H9 (cell line): ENCODE results near the gene C1QTNF1. TPM values are rescaled to one million over a fixed set of nuclear protein-coding genes. Genes with fewer than 3 reads are reported as not detected.

Experiments
- DNase-seq: peaks from one replicate; pipeline ENCODE4 v3.0.0-alpha.2; 2017
- H2AFZ ChIP-seq: one replicate; pipeline ENCODE4 v1.6.1; 2013; ENCODE audit warnings: mild to moderate bottlenecking, low read length, control low read depth, moderate library complexity
- H2AK5ac ChIP-seq: 2 replicates; pipeline ENCODE4 v1.6.1; 2013; ENCODE audit warnings: low read length, control low read depth, mixed read lengths; ENCODE audit not compliant: insufficient read length
- H2BK120ac ChIP-seq: one replicate; pipeline ENCODE4 v1.6.1; 2013; ENCODE audit warnings: low read depth, mild to moderate bottlenecking, low read length, control low read depth, inconsistent platforms; ENCODE audit not compliant: poor library complexity, severe bottlenecking
- H2BK12ac ChIP-seq: 2 replicates; pipeline ENCODE4 v1.6.1; 2013; ENCODE audit warnings: low read length, control low read depth, mixed read lengths, low read depth; ENCODE audit not compliant: insufficient read length
- H2BK15ac ChIP-seq: 2 replicates; pipeline ENCODE4 v1.6.1; 2013; ENCODE audit warnings: low read depth, low read length, control low read depth
- H2BK20ac ChIP-seq: one replicate; pipeline ENCODE4 v1.6.1; 2013; ENCODE audit warnings: low read depth, mild to moderate bottlenecking, low read length, control low read depth, inconsistent platforms; ENCODE audit not compliant: poor library complexity, severe bottlenecking
- H2BK5ac ChIP-seq: 2 replicates; pipeline ENCODE4 v1.6.1; 2013; ENCODE audit warnings: low read length, control low read depth, mixed read lengths; ENCODE audit not compliant: insufficient read length
- H3K14ac ChIP-seq: 2 replicates; pipeline ENCODE4 v1.6.1; 2013; ENCODE audit warnings: low read length, control low read depth; ENCODE audit not compliant: insufficient read depth
- H3K18ac ChIP-seq: 2 replicates; pipeline ENCODE4 v1.6.1; 2013; ENCODE audit warnings: low read depth, mild to moderate bottlenecking, mixed read lengths, low read length, control low read depth; ENCODE audit not compliant: insufficient read length
- H3K23ac ChIP-seq: 2 replicates; pipeline ENCODE4 v1.6.1; 2013; ENCODE audit warnings: low read length, control low read depth, mixed read lengths, low read depth; ENCODE audit not compliant: insufficient read length
- H3K23me2 ChIP-seq: 2 replicates; pipeline ENCODE4 v1.6.1; 2013; ENCODE audit warnings: low read depth, mild to moderate bottlenecking, mixed read lengths, low read length, control low read depth; ENCODE audit not compliant: insufficient read length, poor library complexity, severe bottlenecking
- H3K27ac ChIP-seq: 2 replicates; pipeline ENCODE4 v1.5.1; 2013; ENCODE audit warnings: low read length, control low read depth, mixed read lengths, low read depth; ENCODE audit not compliant: insufficient read length
- H3K27me3 ChIP-seq: 2 replicates; pipeline ENCODE4 v1.6.1; 2013; ENCODE audit warnings: low read length, control low read depth, inconsistent platforms; ENCODE audit not compliant: insufficient read depth
- H3K4ac ChIP-seq: 2 replicates; pipeline ENCODE4 v1.6.1; 2013; ENCODE audit warnings: low read depth, mild to moderate bottlenecking, control low read depth, inconsistent platforms, low read length, moderate library complexity
- H3K4me1 ChIP-seq: 2 replicates; pipeline ENCODE4 v1.6.1; 2013; ENCODE audit warnings: low read length, control low read depth, inconsistent platforms; ENCODE audit not compliant: insufficient read depth
- H3K4me2 ChIP-seq: 2 replicates; pipeline ENCODE4 v1.6.1; 2013; ENCODE audit warnings: low read length, control low read depth, mixed read lengths; ENCODE audit not compliant: insufficient read length, insufficient read depth
- H3K56ac ChIP-seq: 2 replicates; pipeline ENCODE4 v1.6.1; 2013; ENCODE audit warnings: low read depth, mild to moderate bottlenecking, mixed read lengths, low read length, control low read depth; ENCODE audit not compliant: insufficient read length
- H3K79me1 ChIP-seq: 2 replicates; pipeline ENCODE4 v1.6.1; 2013; ENCODE audit warnings: low read depth, mild to moderate bottlenecking, moderate library complexity, low read length, control low read depth, inconsistent platforms; ENCODE audit not compliant: insufficient read depth, poor library complexity, severe bottlenecking
- H3K79me2 ChIP-seq: 2 replicates; pipeline ENCODE4 v1.6.1; 2013; ENCODE audit warnings: low read length, control low read depth, inconsistent platforms; ENCODE audit not compliant: insufficient read depth
- H3K9ac ChIP-seq: 2 replicates; pipeline ENCODE4 v1.6.1; 2013; ENCODE audit warnings: low read length, control low read depth, mixed read lengths; ENCODE audit not compliant: insufficient read length; ENCODE audit errors: extremely low read depth
- H3K9me3 ChIP-seq: one replicate; pipeline ENCODE4 v1.6.1; 2013; ENCODE audit warnings: low read depth, low read length, inconsistent platforms; ENCODE audit not compliant: control insufficient read depth
- H3T11ph ChIP-seq: one replicate; pipeline ENCODE4 v1.6.1; 2013; ENCODE audit warnings: mild to moderate bottlenecking, low read length, control low read depth, inconsistent platforms
- H4K20me1 ChIP-seq: one replicate; pipeline ENCODE4 v1.6.1; 2013; ENCODE audit not compliant: control insufficient read depth, insufficient read length, insufficient read depth
- H4K5ac ChIP-seq: 2 replicates; pipeline ENCODE4 v1.6.1; 2013; ENCODE audit warnings: low read depth, mild to moderate bottlenecking, mixed read lengths, low read length, control low read depth; ENCODE audit not compliant: insufficient read length
- H4K8ac ChIP-seq: replicated peaks from 2 replicates; pipeline ENCODE4 v1.6.1; 2013; ENCODE audit warnings: low read length, control low read depth, mixed read lengths, low read depth; ENCODE audit not compliant: insufficient read length
- H4K91ac ChIP-seq: 2 replicates; pipeline ENCODE4 v1.6.1; 2013; ENCODE audit warnings: low read depth, mild to moderate bottlenecking, moderate library complexity, mixed read lengths, low read length, control low read depth; ENCODE audit not compliant: insufficient read length
- H3K27ac Mint-ChIP-seq, 3 experiments: 2 replicates in 2 of 3; 3 replicates in 1 of 3; pipeline ENCODE4 v1.8.0; 2020 to 2021; ENCODE audit warnings: mixed read lengths in 3 of 3, mild to moderate bottlenecking in 1 of 3, moderate library complexity in 1 of 3
- H3K27me3 Mint-ChIP-seq: 2 replicates; pipeline ENCODE4 v1.8.0; 2021; ENCODE audit warnings: low read depth, mild to moderate bottlenecking, moderate library complexity, mixed read lengths
- H3K36me3 Mint-ChIP-seq, 3 experiments: 2 replicates in 2 of 3; 3 replicates in 1 of 3; pipeline ENCODE4 v1.8.0; 2020 to 2021; ENCODE audit warnings: low read depth in 3 of 3, mixed read lengths in 3 of 3; ENCODE audit not compliant: insufficient read depth in 1 of 3
- H3K4me1 Mint-ChIP-seq, 2 experiments: 2 replicates each; pipeline ENCODE4 v1.8.0; 2020; ENCODE audit warnings: mixed read lengths in 2 of 2
- H3K4me3 Mint-ChIP-seq, 2 experiments: 2 replicates in 1 of 2; 3 replicates in 1 of 2; pipeline ENCODE4 v1.8.0; 2020 to 2021; ENCODE audit warnings: mild to moderate bottlenecking in 2 of 2, mixed read lengths in 2 of 2, moderate library complexity in 1 of 2
- H3K9me3 Mint-ChIP-seq, 2 experiments: 2 replicates in 1 of 2; 3 replicates in 1 of 2; pipeline ENCODE4 v1.8.0; 2020; ENCODE audit warnings: mild to moderate bottlenecking in 2 of 2, mixed read lengths in 2 of 2, moderate library complexity in 1 of 2
- CTCF ChIP-seq: fragments of 200-600 bp; sonication (generic); conservative IDR thresholded peaks from 3 replicates; pipeline ENCODE4 v1.8.0; 2021; ENCODE audit warnings: antibody characterized with exemption, mild to moderate bottlenecking
- WGBS: extraction: QIAGEN DNeasy Blood & Tissue Kit; methylation state at CpG from one replicate; pipeline ENCODE4 v1.1.7; 2013; ENCODE audit warnings: missing lambda C conversion rate, low lambda C conversion rate, mixed read lengths; ENCODE audit not compliant: insufficient read length; ENCODE audit errors: extremely low coverage; 5-methylcytosine and 5-hydroxymethylcytosine counted together
- total RNA-seq: library from RNA; stranded (reverse); gene quantifications from 2 replicates; pipeline ENCODE4 v1.2.1, GENCODE V29; 2021

The C1QTNF1 gene
- total RNA-seq, 1 experiment from 2014 or later: 0.96 TPM

- H4K91ac ChIP-seq: no peak overlapping the region
- H4K5ac ChIP-seq: no peak overlapping the region
- no peak overlapping the region for H2AK5ac ChIP-seq
- peaks cover 13% of the 10 kb centered on the region for H3K23me2 ChIP-seq
- no peak overlapping the region for H3K9ac ChIP-seq
- peak overlapping the region; percentile 89 for H3K4me2 ChIP-seq
- H2AFZ ChIP-seq: no peak overlapping the region
- H2BK12ac ChIP-seq: no peak overlapping the region
- DNase-seq: no peak
- H3K79me1 ChIP-seq: no peaks in the 10 kb centered on the region
- H4K20me1 ChIP-seq: no peaks in the 10 kb centered on the region
- H3K4ac ChIP-seq: no peak overlapping the region
- H3T11ph ChIP-seq: no peak overlapping the region
- H3K14ac ChIP-seq: no peak overlapping the region
- H2BK120ac ChIP-seq: no peak overlapping the region
- H3K18ac ChIP-seq: no peak overlapping the region
- no peaks in the 10 kb centered on the region for H3K9me3 ChIP-seq
- no peak overlapping the region for H2BK15ac ChIP-seq
- no CpG with 5 or more reads among the region's 12 CpGs for WGBS
- H3K27me3 ChIP-seq: peaks cover 36% of the 10 kb centered on the region; the same call in 1 of the 2 replicates
- H3K27me3 Mint-ChIP-seq: peaks cover 99% of the 10 kb centered on the region
- no peak overlapping the region for H3K27ac ChIP-seq
- H2BK20ac ChIP-seq: no peak overlapping the region
- H3K9me3 Mint-ChIP-seq: no peaks in the 10 kb centered on the region
- no peak overlapping the region for H4K8ac ChIP-seq
- TF ChIP-seq CTCF: no peak
- H3K4me3 Mint-ChIP-seq: peak overlapping the region; percentile 76 to 85
- H3K56ac ChIP-seq: no peak overlapping the region
- H2BK5ac ChIP-seq: no peak overlapping the region
- H3K23ac ChIP-seq: no peak overlapping the region
- peaks cover 10 to 24% of the 10 kb centered on the region in 2 experiments for H3K4me1 Mint-ChIP-seq
- H3K79me2 ChIP-seq: no peaks in the 10 kb centered on the region
- H3K36me3 Mint-ChIP-seq: no peaks in the 10 kb centered on the region; a peak in 1 of 7 replicates
- H3K4me1 ChIP-seq: no peaks in the 10 kb centered on the region
- H3K27ac Mint-ChIP-seq: no peak overlapping the region
Observed at GRCh38 chr17:79023180-79023705, 726 bp upstream of the C1QTNF1 start.
